Thymus (tissue), 11 donors: ENCODE measurements around the gene PACSIN2. TPM values are rescaled to one million over a fixed set of nuclear protein-coding genes. Genes with fewer than 3 reads are reported as not detected.

Experiments used
- DNase-seq, 9 donors: peaks; one replicate each; pipeline ENCODE4 v3.0.0-alpha.2; 2013; ENCODE audit warnings: low spot score in 9 of 9, low read depth in 6 of 9, missing footprints in 1 of 9
- H3K27ac ChIP-seq, 2 donors: one replicate each; pipeline ENCODE4 v1.5.1; 2013; ENCODE audit warnings: control low read depth in 1 of 2, low read depth in 1 of 2, low read length in 1 of 2, mild to moderate bottlenecking in 1 of 2, moderate library complexity in 1 of 2
- H3K27me3 ChIP-seq, 2 donors: one replicate each; pipeline ENCODE4 v1.5.1; 2013; ENCODE audit warnings: low read length in 1 of 2; ENCODE audit not compliant: control insufficient read depth in 2 of 2, insufficient read depth in 1 of 2
- H3K36me3 ChIP-seq, 2 donors: one replicate each; pipeline ENCODE4 v1.5.1; 2013; ENCODE audit warnings: low read length in 1 of 2, mild to moderate bottlenecking in 1 of 2, moderate library complexity in 1 of 2; ENCODE audit not compliant: control insufficient read depth in 2 of 2, insufficient read depth in 2 of 2
- H3K4me1 ChIP-seq, 2 donors: one replicate each; pipeline ENCODE4 v1.5.1; 2013; ENCODE audit warnings: low read length in 2 of 2; ENCODE audit not compliant: control insufficient read depth in 2 of 2, insufficient read depth in 2 of 2
- H3K4me3 ChIP-seq, 2 donors: one replicate each; pipeline ENCODE4 v1.5.1; 2013; ENCODE audit warnings: low read length in 2 of 2, control low read depth in 1 of 2, mild to moderate bottlenecking in 1 of 2
- H3K9me3 ChIP-seq, 2 donors: one replicate each; pipeline ENCODE4 v1.5.1; 2013; ENCODE audit warnings: low read length in 1 of 2, mild to moderate bottlenecking in 1 of 2; ENCODE audit not compliant: control insufficient read depth in 2 of 2, insufficient read depth in 1 of 2
- WGBS: extraction: QIAGEN DNeasy Blood & Tissue Kit; methylation state at CpG from one replicate; pipeline ENCODE4 v1.1.7; 2013; 5-methylcytosine and 5-hydroxymethylcytosine counted together
- polyA plus RNA-seq: library from polyadenylated mRNA; stranded (reverse); fragments of 200-250 nt; gene quantifications from one replicate; pipeline ENCODE4 v1.2.3, GENCODE V29; 2013
- total RNA-seq: library from RNA; stranded (reverse); fragments of 120-200 nt; gene quantifications from one replicate; pipeline ENCODE4 v1.2.4, GENCODE V29; 2013
- donor health status: healthy.

Gene PACSIN2
- total and polyA plus RNA-seq, 2 donors, result 27.0 to 36.0 TPM

DNA sequence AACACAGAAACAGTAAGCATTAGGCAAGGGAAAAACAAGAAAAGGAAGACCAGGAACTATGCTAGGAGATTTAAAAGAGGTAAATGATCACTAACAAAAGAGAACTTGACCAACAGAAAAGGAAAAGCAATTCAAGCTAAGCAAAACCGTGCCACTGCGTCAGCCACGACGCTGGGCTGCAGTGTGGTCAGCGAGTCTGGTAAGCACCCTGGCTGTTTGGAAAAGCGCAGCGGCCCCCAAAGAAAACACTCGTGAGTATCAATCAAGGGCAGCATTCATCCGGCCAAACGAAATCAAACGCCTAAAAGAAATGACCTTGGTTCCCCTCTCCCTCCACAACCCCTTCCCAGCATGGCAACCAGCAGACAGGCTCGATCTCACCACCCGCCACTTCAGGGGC lies 28.8 kb downstream of the PACSIN2 start:
- H3K27me3 ChIP-seq, result no peaks in the 10 kb centered on the region
- no peak for DNase-seq
- H3K4me1 ChIP-seq, result no peaks in the 10 kb centered on the region
- no peak overlapping the region for H3K27ac ChIP-seq
- no peak overlapping the region for H3K4me3 ChIP-seq
- WGBS, result 96% methylated on average over 13 of the region's 13 CpGs
- no peaks in the 10 kb centered on the region for H3K9me3 ChIP-seq
- peaks cover 0 to 3% of the 10 kb centered on the region in 2 donors for H3K36me3 ChIP-seq

DNA sequence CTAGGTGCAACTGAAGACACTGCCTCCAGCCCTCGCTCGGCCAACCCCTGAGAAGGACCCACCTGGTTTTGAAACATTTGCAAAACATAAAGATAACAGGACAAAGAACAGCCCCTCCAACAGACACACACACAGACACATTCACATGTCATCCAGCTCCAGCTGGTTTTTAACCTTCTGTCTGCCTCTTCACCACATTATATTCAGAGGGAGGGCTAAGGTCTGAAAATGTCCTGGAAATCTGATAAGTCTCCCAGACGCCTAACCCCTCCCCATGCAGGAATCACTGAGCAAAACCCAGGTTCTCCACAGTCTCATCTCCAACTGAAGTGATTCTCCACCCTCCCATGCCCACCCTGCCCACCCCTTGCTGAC lies 29.4 kb downstream of the PACSIN2 start:
- Histone ChIP-seq H3K27ac (no peak overlapping the region), H3K9me3 (no peaks in the 10 kb centered on the region), H3K4me3 (no peak overlapping the region), H3K4me1 (no peaks in the 10 kb centered on the region), H3K27me3 (no peaks in the 10 kb centered on the region), H3K36me3 (peaks cover 0 to 3% of the 10 kb centered on the region in 2 donors)
- 86% methylated on average over 3 of the region's 3 CpGs for WGBS
- no peak for DNase-seq

DNA sequence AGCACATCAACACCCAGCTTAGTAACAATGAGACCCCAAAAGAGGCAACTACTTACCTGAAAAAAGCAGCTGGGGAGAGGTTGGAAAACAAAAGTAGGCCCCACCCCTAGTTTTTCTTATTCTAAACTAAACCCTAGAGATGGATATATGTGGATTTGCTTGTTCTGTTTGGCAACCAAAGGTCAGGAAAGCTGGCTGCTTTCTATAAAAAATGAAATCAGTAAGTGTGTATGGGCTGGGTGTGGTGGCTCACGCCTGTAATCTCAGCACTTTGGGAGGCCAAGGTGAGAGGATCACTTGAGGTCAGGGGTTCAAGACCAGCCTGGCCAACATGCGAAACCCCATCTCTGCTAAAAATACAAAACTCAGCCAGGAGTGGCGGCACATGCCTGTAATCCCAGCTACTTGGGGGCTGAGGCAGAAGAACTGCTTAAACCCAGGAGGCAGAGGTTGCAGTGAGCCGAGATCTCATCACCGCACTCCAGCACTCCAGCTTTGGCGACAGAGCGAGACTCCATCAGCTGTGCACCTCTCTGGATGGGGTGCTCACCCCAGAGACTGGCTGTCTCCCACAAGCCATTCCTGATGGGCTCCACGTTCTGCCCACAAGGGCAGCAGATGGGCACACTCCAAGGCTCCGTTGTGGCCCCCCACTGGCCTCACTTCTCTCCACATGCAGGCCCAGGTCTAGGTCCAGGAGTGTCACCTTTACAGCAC lies 30.0 kb downstream of the PACSIN2 start:
- 97% methylated on average over 9 of the region's 9 CpGs for whole genome bisulfite sequencing
- H3K36me3 ChIP-seq, result peaks cover 0 to 3% of the 10 kb centered on the region in 2 donors
- no peak overlapping the region for H3K4me3 ChIP-seq
- H3K27me3 ChIP-seq, result no peaks in the 10 kb centered on the region
- DNase-seq, result no peak
- no peaks in the 10 kb centered on the region for H3K4me1 ChIP-seq
- no peak overlapping the region for H3K27ac ChIP-seq
- no peaks in the 10 kb centered on the region for H3K9me3 ChIP-seq

DNA sequence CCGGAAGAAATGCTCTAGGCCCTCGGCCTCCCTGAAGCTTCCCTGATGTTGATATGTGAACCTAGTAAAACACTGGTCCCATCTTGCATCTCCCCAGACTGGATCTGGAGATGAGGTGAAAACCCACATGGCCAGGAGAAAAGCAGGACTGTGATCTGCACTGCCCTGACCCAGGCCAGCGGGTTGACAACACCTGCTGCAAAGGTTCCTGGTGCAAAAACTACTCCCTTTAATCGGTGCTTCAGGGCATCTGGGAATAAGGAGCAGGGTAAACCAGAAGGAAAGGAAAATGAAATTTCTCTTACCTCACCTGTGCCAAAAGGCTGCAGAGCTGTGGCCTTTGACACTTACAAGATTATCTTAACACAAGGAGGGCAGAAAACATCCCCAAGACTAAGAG lies 30.6 kb downstream of the PACSIN2 start:
- DNase-seq, result no peak
- H3K4me3 ChIP-seq, result no peak overlapping the region
- no peaks in the 10 kb centered on the region for H3K4me1 ChIP-seq
- WGBS, result 98% methylated on average over 4 of the region's 4 CpGs
- no peaks in the 10 kb centered on the region for H3K27me3 ChIP-seq
- peaks cover 0 to 3% of the 10 kb centered on the region in 2 donors for H3K36me3 ChIP-seq
- no peaks in the 10 kb centered on the region for H3K9me3 ChIP-seq
- H3K27ac ChIP-seq, result no peak overlapping the region

DNA sequence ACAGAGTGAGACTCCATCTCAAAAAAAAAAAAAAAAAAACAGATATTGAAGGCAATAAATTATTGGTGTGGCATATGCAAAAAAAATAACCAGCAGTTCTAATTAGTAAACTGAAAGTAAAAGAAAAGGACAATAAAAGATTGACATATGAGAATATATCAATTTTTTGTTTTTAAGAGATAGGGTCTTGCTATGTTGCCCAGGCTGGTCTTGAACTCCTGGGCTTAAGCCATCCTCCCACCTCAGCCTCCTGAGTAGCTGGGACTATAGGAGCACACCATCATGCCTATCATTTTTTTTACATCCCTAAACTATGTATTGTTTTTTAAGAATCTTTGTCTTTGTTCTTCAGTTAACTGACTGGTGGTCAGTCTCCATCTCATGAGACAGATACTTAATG lies 31.5 kb downstream of the PACSIN2 start:
- no peak for DNase-seq
- H3K9me3 ChIP-seq, result no peaks in the 10 kb centered on the region
- H3K4me3 ChIP-seq, result no peak overlapping the region
- peaks cover 0 to 3% of the 10 kb centered on the region in 2 donors for H3K36me3 ChIP-seq
- no peak overlapping the region for H3K27ac ChIP-seq
- H3K4me1 ChIP-seq, result peaks cover 0 to 3% of the 10 kb centered on the region in 2 donors
- no peaks in the 10 kb centered on the region for H3K27me3 ChIP-seq

DNA sequence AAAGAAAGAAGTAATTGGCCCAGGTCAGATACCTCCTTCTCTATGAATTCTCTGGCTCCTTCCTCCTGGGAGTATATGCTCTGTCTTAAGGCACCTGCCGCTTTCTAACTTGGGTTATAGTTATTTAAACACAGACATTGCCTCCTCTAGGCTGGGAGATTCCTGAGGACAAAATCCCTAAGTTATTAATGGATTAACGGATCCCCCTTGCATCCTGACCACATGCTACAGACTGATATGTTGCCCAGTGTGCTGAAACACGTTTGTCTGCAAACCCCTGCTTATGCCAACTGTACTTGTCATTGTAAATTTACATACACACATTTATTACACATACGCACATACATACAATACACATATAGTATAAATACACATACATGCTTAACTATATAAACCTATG lies 35.3 kb downstream of the PACSIN2 start:
- WGBS, result 96% methylated on average over 4 of the region's 4 CpGs
- Histone ChIP-seq H3K4me1 (peaks cover 0 to 10% of the 10 kb centered on the region in 2 donors), H3K36me3 (no peaks in the 10 kb centered on the region), H3K9me3 (no peaks in the 10 kb centered on the region), H3K4me3 (no peak overlapping the region), H3K27ac (no peak overlapping the region), H3K27me3 (no peaks in the 10 kb centered on the region)
- DNase-seq, result no peak

DNA sequence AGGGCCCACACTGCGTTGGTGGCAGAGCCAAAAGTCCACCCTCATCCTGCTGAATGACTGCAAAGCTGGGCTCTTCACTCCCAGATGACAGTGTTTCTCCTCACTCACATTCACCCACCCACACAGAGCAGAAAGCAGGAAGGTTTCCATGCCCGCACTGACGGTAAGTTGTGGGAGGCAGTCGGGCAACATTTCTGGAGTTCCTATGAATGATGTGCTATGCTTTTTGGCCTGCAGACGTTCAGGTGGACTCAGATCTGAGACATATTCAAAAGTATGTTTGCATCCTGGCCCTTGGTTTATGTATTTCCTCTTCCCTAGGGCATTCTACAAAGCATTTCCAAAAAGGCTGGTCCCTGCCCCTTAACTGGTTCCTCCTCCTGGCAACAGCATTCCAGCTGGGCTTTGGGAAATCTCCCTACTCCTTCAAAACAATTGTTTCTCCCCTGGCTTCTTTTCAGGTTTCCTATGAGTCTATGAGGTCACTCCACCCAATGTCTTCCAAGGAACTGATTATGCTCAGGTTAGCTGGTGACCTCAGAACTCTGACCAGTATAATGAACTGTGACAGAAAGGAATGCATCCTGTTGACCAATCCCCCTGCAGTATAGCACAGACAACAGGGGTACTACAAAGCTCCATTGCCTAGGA lies 36.4 kb downstream of the PACSIN2 start:
- Histone ChIP-seq H3K9me3 (no peaks in the 10 kb centered on the region), H3K27me3 (no peaks in the 10 kb centered on the region), H3K4me1 (peaks cover 0 to 10% of the 10 kb centered on the region in 2 donors), H3K27ac (no peak overlapping the region), H3K4me3 (no peak overlapping the region), H3K36me3 (no peaks in the 10 kb centered on the region)
- no peak for DNase-seq
- 82% methylated on average over 5 of the region's 5 CpGs for WGBS

DNA sequence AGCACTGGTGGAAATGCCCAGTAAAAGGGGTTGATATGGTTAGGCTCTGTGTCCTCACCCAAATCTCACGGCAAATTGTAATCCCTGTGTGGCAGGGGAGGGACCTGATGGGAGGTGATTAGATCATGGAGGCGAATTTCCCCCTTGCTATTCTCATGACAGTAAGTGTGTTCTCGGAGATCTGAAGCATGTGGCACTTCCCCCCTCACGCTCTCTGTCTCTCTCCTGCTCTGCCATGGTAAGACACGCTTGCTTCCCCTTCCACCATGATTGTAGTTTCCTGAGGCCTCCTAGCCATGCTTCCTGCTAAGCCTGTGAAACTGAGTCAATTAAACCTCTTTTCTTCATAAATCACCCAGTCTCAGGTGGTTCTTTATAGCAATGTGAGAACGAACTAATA lies 37.4 kb downstream of the PACSIN2 start:
- Histone ChIP-seq H3K4me3 (no peak overlapping the region), H3K36me3 (no peaks in the 10 kb centered on the region), H3K27ac (no peak overlapping the region), H3K9me3 (no peaks in the 10 kb centered on the region), H3K27me3 (no peaks in the 10 kb centered on the region), H3K4me1 (peaks cover 0 to 12% of the 10 kb centered on the region in 2 donors)
- DNase-seq, result peak in 2 of 9 donors; percentile 27 to 48
- 50% methylated on average over 6 of the region's 6 CpGs for whole genome bisulfite sequencing

DNA sequence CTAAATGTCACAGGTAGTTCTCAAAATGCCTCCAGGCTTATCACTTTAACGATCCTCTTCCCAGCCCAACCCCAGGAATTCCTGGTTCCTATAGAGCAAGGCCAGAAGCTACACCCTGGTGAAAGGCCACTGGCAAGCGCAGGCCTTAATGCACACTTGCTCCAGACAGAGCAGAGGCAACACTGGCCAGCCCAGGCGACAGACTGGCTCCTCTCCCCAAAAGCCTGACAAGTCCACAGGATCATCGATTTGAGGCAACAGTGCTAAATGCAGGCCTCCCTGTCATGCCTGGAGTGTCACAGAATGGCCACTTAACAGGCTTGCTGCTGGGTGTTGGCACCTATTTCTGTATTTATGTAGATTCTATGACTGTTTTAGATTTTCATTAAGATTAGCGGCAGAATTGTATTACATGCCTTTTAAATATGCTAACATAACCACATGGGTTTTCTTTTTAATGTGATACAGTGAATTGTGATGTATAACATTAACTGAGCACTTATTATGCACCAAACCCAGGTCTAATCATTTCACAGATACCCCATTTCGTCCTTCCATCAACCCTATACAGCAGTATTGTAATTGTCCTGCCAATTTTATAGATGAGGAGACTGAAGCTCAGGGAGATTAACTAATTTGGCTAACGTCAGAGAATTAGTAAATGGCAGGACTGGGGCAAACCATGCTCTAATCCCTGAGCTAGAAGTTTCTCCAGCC lies 38.6 kb downstream of the PACSIN2 start:
- peaks cover 0 to 13% of the 10 kb centered on the region in 2 donors for H3K4me1 ChIP-seq
- H3K4me3 ChIP-seq, result no peak overlapping the region
- H3K27me3 ChIP-seq, result no peaks in the 10 kb centered on the region
- no peak overlapping the region for H3K27ac ChIP-seq
- H3K36me3 ChIP-seq, result no peaks in the 10 kb centered on the region
- no peaks in the 10 kb centered on the region for H3K9me3 ChIP-seq
- 81% methylated on average over 7 of the region's 7 CpGs for WGBS
- no peak for DNase-seq
